Esophagus (tissue), 2 donors: ENCODE results near the gene ZDHHC14. TPM values are rescaled to one million over a fixed set of nuclear protein-coding genes. Genes with fewer than 3 reads are reported as not detected.
"Not testable (repeated sequence)": the region's sequence is repeated elsewhere in the genome, so short reads cannot be mapped to it uniquely, and the experiment has no call there.

Experiments used
- H3K27ac ChIP-seq, 2 donors: one replicate each; pipeline ENCODE4 v1.5.1; 2013; ENCODE audit warnings: low read depth in 2 of 2, mild to moderate bottlenecking in 2 of 2, inconsistent platforms in 1 of 2, low read length in 1 of 2, moderate library complexity in 1 of 2
- H3K27me3 ChIP-seq, 2 donors: one replicate each; pipeline ENCODE4 v1.6.1; 2013; ENCODE audit warnings: low read length in 2 of 2, control low read depth in 1 of 2, mild to moderate bottlenecking in 1 of 2; ENCODE audit not compliant: insufficient read depth in 2 of 2, control insufficient read depth in 1 of 2
- H3K36me3 ChIP-seq, 2 donors: one replicate each; pipeline ENCODE4 v1.6.1; 2013; ENCODE audit warnings: low read length in 1 of 2; ENCODE audit not compliant: control insufficient read depth in 2 of 2, insufficient read depth in 2 of 2
- H3K4me1 ChIP-seq, 2 donors: one replicate each; pipeline ENCODE4 v1.6.1; 2013; ENCODE audit warnings: low read length in 1 of 2; ENCODE audit not compliant: control insufficient read depth in 2 of 2, insufficient read depth in 2 of 2
- H3K4me3 ChIP-seq, 2 donors: one replicate each; pipeline ENCODE4 v1.5.1; 2013; ENCODE audit warnings: low read length in 2 of 2, mild to moderate bottlenecking in 2 of 2, low read depth in 1 of 2, moderate library complexity in 1 of 2
- H3K9me3 ChIP-seq, 2 donors: one replicate each; pipeline ENCODE4 v1.6.1; 2013; ENCODE audit warnings: mild to moderate bottlenecking in 2 of 2, low read depth in 1 of 2, low read length in 1 of 2, moderate library complexity in 1 of 2; ENCODE audit not compliant: control insufficient read depth in 2 of 2, insufficient read depth in 1 of 2
- WGBS, 2 donors: extraction: QIAGEN DNeasy Blood & Tissue Kit; methylation state at CpG; one replicate each; pipeline ENCODE4 v1.1.7; 2013; 5-methylcytosine and 5-hydroxymethylcytosine counted together
- polyA plus RNA-seq, 2 donors: library from polyadenylated mRNA; stranded (reverse); fragments of 200-250 nt; gene quantifications; one replicate each; pipeline ENCODE4 v1.2.3, GENCODE V29; 2013
- donor health status: healthy with polysubstance abuse.
- donor health status: Bipolar disorder and iron deficiency.

The ZDHHC14 gene
- polyA plus RNA-seq, 2 donors = 2.9 to 3.7 TPM

- Histone ChIP-seq H3K4me3 (no peak overlapping the region), H3K27ac (no peak overlapping the region), H3K9me3 (no peaks in the 10 kb centered on the region), H3K27me3 (no peaks in the 10 kb centered on the region), H3K36me3 (no peaks in the 10 kb centered on the region), H3K4me1 (peaks cover 0 to 7% of the 10 kb centered on the region in 2 donors)
- WGBS, 2 donors = 82 to 92% methylated on average over 3 of the region's 3 CpGs
Observed at GRCh38 chr6:157386454-157386853, 5.5 kb downstream of the ZDHHC14 start.

GRCh38 chr6:157388924-157389323, 7.9 kb downstream of the ZDHHC14 start:
- H3K4me3 ChIP-seq = no peak overlapping the region
- H3K36me3 ChIP-seq = no peaks in the 10 kb centered on the region
- WGBS, 2 donors = 93 to 95% methylated on average over 2 of the region's 2 CpGs
- H3K9me3 ChIP-seq = no peaks in the 10 kb centered on the region
- H3K4me1 ChIP-seq = no peaks in the 10 kb centered on the region
- no peaks in the 10 kb centered on the region for H3K27me3 ChIP-seq
- no peak overlapping the region for H3K27ac ChIP-seq

GRCh38 chr6:157390273-157391060, 9.5 kb downstream of the ZDHHC14 start:
- no peaks in the 10 kb centered on the region for H3K9me3 ChIP-seq
- no peaks in the 10 kb centered on the region for H3K4me1 ChIP-seq
- no peak overlapping the region for H3K4me3 ChIP-seq
- peaks cover 0 to 5% of the 10 kb centered on the region in 2 donors for H3K36me3 ChIP-seq
- no peaks in the 10 kb centered on the region for H3K27me3 ChIP-seq
- H3K27ac ChIP-seq = no peak overlapping the region
- WGBS, 2 donors = 98 to 99% methylated on average over 4 of the region's 4 CpGs

- H3K9me3 ChIP-seq = no peaks in the 10 kb centered on the region
- peaks cover 0 to 5% of the 10 kb centered on the region in 2 donors for H3K36me3 ChIP-seq
- no peaks in the 10 kb centered on the region for H3K27me3 ChIP-seq
- 77 to 90% methylated on average over 14 of the region's 14 CpGs for WGBS, 2 donors
- H3K4me1 ChIP-seq = no peaks in the 10 kb centered on the region
- no peak overlapping the region for H3K27ac ChIP-seq
- H3K4me3 ChIP-seq = no peak overlapping the region
Observed at GRCh38 chr6:157392927-157393668, 12.1 kb downstream of the ZDHHC14 start.

- H3K27me3 ChIP-seq = no peaks in the 10 kb centered on the region
- 82 to 90% methylated on average over 6 of the region's 6 CpGs for WGBS, 2 donors
- H3K9me3 ChIP-seq = no peaks in the 10 kb centered on the region
- peaks cover 0 to 5% of the 10 kb centered on the region in 2 donors for H3K36me3 ChIP-seq
- H3K4me3 ChIP-seq = no peak overlapping the region
- no peaks in the 10 kb centered on the region for H3K4me1 ChIP-seq
- H3K27ac ChIP-seq = no peak overlapping the region
Observed at GRCh38 chr6:157393669-157394327, 12.8 kb downstream of the ZDHHC14 start.

- not testable (repeated sequence) for H3K4me3 ChIP-seq, H3K27me3 ChIP-seq, H3K9me3 ChIP-seq, H3K36me3 ChIP-seq, H3K27ac ChIP-seq, H3K4me1 ChIP-seq
- WGBS, 2 donors = 99% methylated on average over 11 of the region's 11 CpGs
Observed at GRCh38 chr6:157395199-157395598, 14.2 kb downstream of the ZDHHC14 start.

GRCh38 chr6:157396026-157396425, 15.0 kb downstream of the ZDHHC14 start:
- Histone ChIP-seq H3K4me3 (no peak overlapping the region), H3K27ac (no peak overlapping the region), H3K4me1 (no peaks in the 10 kb centered on the region), H3K27me3 (no peaks in the 10 kb centered on the region), H3K9me3 (no peaks in the 10 kb centered on the region), H3K36me3 (peaks cover 3 to 5% of the 10 kb centered on the region in 2 donors)
- WGBS, 2 donors = 88 to 93% methylated on average over 3 of the region's 3 CpGs

- Histone ChIP-seq H3K4me3 (no peak overlapping the region), H3K9me3 (no peaks in the 10 kb centered on the region), H3K27me3 (no peaks in the 10 kb centered on the region), H3K4me1 (no peaks in the 10 kb centered on the region), H3K27ac (no peak overlapping the region), H3K36me3 (peaks cover 3 to 5% of the 10 kb centered on the region in 2 donors)
- 91 to 93% methylated on average over 9 of the region's 9 CpGs for WGBS, 2 donors
Observed at GRCh38 chr6:157397660-157398059, 16.7 kb downstream of the ZDHHC14 start.

GRCh38 chr6:157398151-157398550, 17.2 kb downstream of the ZDHHC14 start:
- no peaks in the 10 kb centered on the region for H3K27me3 ChIP-seq
- H3K9me3 ChIP-seq = no peaks in the 10 kb centered on the region
- peaks cover 3 to 5% of the 10 kb centered on the region in 2 donors for H3K36me3 ChIP-seq
- H3K4me1 ChIP-seq = no peaks in the 10 kb centered on the region
- 49 to 68% methylated on average over 2 of the region's 2 CpGs for WGBS, 2 donors
- H3K4me3 ChIP-seq = no peak overlapping the region
- no peak overlapping the region for H3K27ac ChIP-seq
